22Rv1 (cell line): ENCODE data around the gene UNC5CL.

Experiments used
- H3K27ac ChIP-seq: fragments of 450-650 bp; 2 replicates; pipeline ENCODE4 v1.5.1; 2017
- CTCF ChIP-seq: fragments of 450-650 bp; IDR thresholded peaks from 2 replicates; pipeline ENCODE4 v1.5.1; 2017; ENCODE audit warnings: mild to moderate bottlenecking
- ZFX ChIP-seq: fragments of 450-650 bp; IDR thresholded peaks from 2 replicates; pipeline ENCODE4 v1.6.1; 2017; ENCODE audit warnings: antibody characterized with exemption, borderline replicate concordance

The UNC5CL gene

DNA sequence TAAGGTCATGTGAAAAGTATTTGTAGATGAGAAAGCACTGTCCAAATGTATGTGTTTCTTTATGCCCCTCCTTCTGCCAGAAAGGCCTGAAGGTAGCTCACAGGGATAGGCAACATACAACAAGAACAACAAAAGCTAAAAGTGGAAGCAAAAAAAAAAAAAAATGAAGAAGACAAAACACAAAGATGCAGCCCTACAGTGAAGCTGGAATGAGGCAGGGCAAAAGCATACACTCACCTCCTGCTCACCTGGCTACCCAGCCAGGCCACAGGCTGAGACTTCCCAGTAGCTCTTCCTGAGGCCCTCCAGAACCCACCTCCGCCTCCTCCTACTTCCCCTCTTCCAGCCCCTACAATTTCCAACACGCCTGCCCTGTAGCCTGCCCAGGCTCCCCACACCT lies 2.4 kb downstream of the UNC5CL start:
- no peak for TF ChIP-seq ZFX
- TF ChIP-seq CTCF, result no peak
- no peak overlapping the region for H3K27ac ChIP-seq

DNA sequence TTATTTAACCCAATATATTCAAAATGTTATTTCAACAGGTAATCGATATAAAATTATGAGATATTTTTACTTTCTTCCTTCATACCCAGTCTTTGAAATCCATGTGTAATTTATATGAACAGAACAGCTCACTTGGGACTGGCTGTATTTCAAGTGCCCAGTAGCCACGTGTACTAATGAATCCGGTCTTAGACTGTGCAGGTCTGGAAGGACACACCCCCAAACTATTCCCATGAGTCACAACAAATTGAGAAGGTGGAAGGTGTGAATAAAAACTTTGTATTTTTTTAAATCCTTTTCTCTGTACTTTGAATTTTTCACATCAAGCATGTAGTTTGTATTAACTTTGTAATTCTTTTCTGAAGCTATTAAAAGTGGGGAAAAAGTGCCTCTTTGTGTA lies 2.8 kb downstream of the UNC5CL start:
- TF ChIP-seq ZFX (no peak), CTCF (no peak)
- no peak overlapping the region for H3K27ac ChIP-seq

DNA sequence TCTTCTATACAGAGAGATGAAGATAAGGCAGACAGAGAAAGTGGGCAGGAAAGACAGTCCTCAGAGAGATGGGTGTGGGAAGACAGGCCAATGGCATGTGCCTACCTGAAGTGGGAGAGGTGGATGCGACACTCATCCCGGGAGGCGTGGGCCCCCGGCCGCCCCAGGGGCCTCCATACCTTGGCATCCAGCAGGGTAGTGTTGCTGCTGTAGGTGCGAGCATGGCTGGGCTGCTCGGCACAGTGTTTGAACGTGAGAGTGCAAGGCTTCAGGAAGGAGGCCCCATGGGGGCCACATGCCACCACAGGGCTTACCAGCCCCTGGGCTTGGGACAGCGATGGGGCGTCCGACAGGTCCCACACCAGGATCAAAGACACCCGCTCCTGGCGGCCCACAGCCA lies 5.2 kb downstream of the UNC5CL start:
- no peak overlapping the region for H3K27ac ChIP-seq
- TF ChIP-seq CTCF (no peak), ZFX (no peak)

GRCh38 chr6:41032830-41033229 lies 6.2 kb downstream of the UNC5CL start:
- no peak overlapping the region for H3K27ac ChIP-seq
- TF ChIP-seq CTCF, result no peak
- TF ChIP-seq ZFX, result no peak

- no peak for TF ChIP-seq ZFX
- no peak for TF ChIP-seq CTCF
- peak overlapping the region; percentile 29; the same call in 1 of the 2 replicates for H3K27ac ChIP-seq
Measured at GRCh38 chr6:41028561-41029412, 10.2 kb downstream of the UNC5CL start.

DNA sequence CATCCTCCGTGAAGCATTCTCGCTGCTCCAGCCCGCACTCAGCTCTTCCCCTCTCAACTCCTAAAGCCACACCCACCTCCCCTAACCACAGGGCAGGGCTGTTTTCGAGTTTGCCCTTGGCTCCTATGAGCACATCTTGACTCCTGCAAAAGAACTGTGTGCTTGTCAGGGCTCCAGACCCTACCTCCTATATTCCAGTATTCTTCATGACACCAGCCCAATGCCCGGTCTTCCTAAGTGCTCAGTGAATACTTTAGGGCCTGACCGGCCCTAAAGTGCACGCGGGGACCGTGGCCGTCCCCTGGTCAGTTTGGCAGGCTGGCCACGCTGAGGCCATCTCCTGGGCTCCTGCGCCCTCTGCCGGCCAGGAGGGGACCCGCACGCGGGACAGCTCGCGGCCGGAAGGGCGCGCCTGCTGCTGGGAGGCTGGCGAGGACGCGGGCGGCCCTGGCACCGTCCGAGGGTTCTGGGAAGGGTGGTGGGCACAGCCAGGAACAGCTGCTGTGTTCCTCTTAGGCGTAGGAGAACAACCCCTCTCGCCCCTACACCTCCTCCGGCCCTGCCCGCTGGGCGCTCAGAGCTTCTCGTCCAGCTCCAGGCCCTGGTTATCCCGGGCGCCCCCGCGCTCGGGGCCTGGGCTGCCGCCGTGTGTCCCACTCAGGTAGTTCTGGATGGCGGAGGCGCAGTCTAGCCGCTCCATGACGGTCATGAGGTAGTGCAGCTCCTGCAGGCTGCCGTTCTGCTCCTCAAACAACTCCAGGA lies 11.0 kb downstream of the UNC5CL start:
- H3K27ac ChIP-seq, result peak overlapping the region; percentile 35
- TF ChIP-seq ZFX (no peak), CTCF (peak; percentile 96)

DNA sequence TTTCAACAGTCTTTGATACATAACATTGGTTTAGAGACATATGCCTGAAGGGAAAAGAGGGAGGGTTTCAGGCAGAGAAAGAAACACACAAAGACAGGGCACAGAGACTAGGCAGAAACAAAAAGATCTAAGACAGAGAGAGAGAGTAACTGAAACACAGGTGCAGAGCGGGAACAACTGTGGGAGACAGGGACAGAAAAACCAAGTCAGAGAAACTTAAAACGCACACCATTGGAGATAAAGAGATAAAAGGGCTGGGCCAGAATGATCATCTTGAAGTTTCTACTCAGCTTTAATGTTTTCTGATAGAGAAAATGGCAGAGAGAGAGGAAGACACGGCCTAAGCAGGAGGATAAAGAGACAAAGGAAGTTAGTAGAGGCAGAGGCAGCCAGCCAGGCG lies 11.8 kb downstream of the UNC5CL start:
- H3K27ac ChIP-seq, result peak overlapping the region; percentile 35

More for the DNA sequence above, 11.8 kb downstream of the UNC5CL start:
- no peak for TF ChIP-seq CTCF
- TF ChIP-seq ZFX, result no peak
